ENCODE measurements around the gene TSC2. TPM values are rescaled to one million over a fixed set of nuclear protein-coding genes. Genes with fewer than 3 reads are reported as not detected.

The TSC2 gene
- total RNA-seq, 1 donor from 2014 or later = 241 TPM

DNA sequence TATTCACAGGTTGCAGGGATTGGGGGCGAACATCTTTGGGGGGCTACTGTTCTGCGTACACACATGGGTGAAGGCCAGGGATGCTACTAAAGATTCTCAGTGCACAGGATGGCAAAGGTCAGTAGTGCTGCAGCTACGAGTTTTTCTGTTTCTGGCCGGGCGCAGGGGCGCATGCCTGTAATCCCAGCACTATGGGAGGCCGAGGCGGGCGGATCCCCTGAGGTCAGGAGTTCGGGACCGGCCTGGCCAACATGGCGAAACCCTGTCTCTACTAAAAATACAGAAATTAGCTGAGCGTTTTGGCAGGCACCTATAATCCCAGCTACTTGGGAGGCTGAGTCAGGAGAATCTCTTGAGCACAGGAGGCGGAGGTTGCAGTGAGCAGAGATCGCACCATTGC, 34.3 kb upstream of the TSC2 start:
- peaks cover 9% of the 10 kb centered on the region for H3K4me1 Mint-ChIP-seq (ENCODE audit: low read depth)
- H3K4me3 Mint-ChIP-seq (ENCODE audit: low read depth) = no peak overlapping the region
- no peak overlapping the region for H3K27ac Mint-ChIP-seq
- H3K27me3 Mint-ChIP-seq = peaks cover 11% of the 10 kb centered on the region
- H3K36me3 Mint-ChIP-seq (ENCODE audit: insufficient read depth) = no peaks in the 10 kb centered on the region
- H3K9me3 Mint-ChIP-seq (ENCODE audit: low read depth) = no peaks in the 10 kb centered on the region
- TF ChIP-seq, protein P1, sequence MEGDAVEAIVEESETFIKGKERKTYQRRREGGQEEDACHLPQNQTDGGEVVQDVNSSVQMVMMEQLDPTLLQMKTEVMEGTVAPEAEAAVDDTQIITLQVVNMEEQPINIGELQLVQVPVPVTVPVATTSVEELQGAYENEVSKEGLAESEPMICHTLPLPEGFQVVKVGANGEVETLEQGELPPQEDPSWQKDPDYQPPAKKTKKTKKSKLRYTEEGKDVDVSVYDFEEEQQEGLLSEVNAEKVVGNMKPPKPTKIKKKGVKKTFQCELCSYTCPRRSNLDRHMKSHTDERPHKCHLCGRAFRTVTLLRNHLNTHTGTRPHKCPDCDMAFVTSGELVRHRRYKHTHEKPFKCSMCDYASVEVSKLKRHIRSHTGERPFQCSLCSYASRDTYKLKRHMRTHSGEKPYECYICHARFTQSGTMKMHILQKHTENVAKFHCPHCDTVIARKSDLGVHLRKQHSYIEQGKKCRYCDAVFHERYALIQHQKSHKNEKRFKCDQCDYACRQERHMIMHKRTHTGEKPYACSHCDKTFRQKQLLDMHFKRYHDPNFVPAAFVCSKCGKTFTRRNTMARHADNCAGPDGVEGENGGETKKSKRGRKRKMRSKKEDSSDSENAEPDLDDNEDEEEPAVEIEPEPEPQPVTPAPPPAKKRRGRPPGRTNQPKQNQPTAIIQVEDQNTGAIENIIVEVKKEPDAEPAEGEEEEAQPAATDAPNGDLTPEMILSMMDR (IDR thresholded peaks at IDR 0.05; ENCODE audit: unreplicated experiment) = no peak
- no peak for DNase-seq (ENCODE audit: low spot score, unreplicated experiment)

DNA sequence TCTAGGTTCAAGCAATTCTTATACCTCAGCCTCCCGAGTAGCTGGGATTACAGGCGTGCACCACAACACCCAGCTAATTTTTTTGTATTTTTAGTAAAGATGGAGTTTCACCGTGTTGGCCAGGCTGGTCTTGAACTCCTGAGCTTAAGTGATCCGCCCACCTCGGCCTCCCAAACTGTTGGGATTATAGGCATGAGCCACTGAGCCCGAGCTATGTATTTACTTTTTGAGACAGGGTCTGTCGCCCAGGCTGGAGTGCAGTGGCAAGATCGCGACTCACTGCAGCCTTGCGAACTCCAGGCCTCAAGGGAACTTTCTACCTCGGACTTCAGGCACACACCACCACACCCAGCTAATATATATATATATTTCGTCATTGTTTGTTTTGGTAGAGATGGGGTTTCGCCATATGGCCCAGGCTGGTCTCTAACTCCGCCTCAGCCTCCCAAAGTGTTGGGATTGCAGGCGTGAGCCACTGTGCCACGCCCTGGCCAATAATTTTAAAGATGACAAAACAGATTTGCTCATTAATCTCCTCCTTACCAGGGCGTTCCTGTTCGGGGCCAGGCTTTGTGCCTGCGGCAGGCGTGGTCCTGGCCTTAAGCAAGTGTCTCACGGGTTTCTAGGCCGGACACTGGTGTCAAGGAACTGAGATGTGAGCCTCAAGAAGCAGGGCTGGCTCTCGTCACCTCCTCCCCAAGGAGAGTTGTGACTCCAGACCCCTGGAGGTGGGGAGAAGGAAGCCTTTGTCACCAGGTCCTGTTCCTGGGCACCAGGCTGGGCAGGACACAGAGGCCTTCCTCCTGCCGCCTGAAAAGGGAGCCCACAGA, 32.5 kb upstream of the TSC2 start:
- H3K9me3 Mint-ChIP-seq (ENCODE audit: low read depth) = no peaks in the 10 kb centered on the region
- no peak for DNase-seq (ENCODE audit: low spot score, unreplicated experiment)
- no peak overlapping the region for H3K4me3 Mint-ChIP-seq (ENCODE audit: low read depth)
- peaks cover 19% of the 10 kb centered on the region for H3K27me3 Mint-ChIP-seq
- TF ChIP-seq, protein P1 (IDR thresholded peaks at IDR 0.05; ENCODE audit: unreplicated experiment) = no peak
- no peaks in the 10 kb centered on the region for H3K36me3 Mint-ChIP-seq (ENCODE audit: insufficient read depth)
- peaks cover under 1% of the 10 kb centered on the region for H3K4me1 Mint-ChIP-seq (ENCODE audit: low read depth)
- H3K27ac Mint-ChIP-seq = no peak overlapping the region

DNA sequence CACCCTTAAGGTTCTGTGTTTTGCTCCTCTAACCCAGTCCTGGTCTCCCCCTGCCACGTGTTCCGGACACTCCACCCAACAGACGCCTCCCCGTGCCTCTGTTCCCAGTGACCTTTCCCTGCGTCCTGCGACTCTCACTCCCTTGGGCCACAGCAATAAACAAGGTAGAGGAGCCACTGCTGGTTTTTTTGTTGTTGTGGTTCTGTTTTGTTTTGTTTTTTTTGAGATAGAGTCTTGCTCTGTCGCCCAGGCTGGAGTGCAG, 31.9 kb upstream of the TSC2 start:
- H3K27ac Mint-ChIP-seq = no peak overlapping the region
- H3K36me3 Mint-ChIP-seq (ENCODE audit: insufficient read depth) = no peaks in the 10 kb centered on the region
- H3K27me3 Mint-ChIP-seq = peaks cover 23% of the 10 kb centered on the region
- TF ChIP-seq, protein P1 (IDR thresholded peaks at IDR 0.05; ENCODE audit: unreplicated experiment) = no peak
- H3K4me1 Mint-ChIP-seq (ENCODE audit: low read depth) = no peaks in the 10 kb centered on the region
- no peak overlapping the region for H3K4me3 Mint-ChIP-seq (ENCODE audit: low read depth)
- H3K9me3 Mint-ChIP-seq (ENCODE audit: low read depth) = no peaks in the 10 kb centered on the region
- DNase-seq (ENCODE audit: low spot score, unreplicated experiment) = no peak

DNA sequence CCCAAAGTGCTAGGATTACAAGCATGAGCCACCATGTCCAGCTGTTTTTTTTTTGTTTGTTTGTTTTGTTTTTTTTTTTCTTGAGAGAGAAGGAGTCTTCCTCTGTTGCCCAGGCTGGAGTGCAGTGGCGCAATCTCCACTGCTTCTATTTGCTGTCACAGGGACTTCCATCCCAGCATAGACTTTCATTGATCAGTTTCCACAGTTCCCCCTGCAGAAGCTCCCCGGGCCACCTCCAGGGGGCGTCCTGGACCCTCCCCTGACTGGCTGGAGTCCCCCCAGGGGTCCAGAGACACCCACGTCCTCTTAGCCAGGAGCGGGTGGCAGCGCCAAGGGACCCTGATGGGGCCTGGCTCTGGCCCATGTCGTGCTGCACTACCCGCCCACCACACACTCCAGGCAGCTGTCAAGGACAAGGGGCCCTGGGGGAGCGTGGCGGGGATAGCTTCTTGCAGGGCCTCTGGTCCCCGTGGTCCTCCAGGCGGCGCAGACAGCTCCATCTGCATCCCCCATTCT, 31.3 kb upstream of the TSC2 start:
- TF ChIP-seq, protein P1 (IDR thresholded peaks at IDR 0.05; ENCODE audit: unreplicated experiment) = peak; percentile 55
- peaks cover 25% of the 10 kb centered on the region for H3K27me3 Mint-ChIP-seq
- DNase-seq (ENCODE audit: low spot score, unreplicated experiment) = no peak

DNA sequence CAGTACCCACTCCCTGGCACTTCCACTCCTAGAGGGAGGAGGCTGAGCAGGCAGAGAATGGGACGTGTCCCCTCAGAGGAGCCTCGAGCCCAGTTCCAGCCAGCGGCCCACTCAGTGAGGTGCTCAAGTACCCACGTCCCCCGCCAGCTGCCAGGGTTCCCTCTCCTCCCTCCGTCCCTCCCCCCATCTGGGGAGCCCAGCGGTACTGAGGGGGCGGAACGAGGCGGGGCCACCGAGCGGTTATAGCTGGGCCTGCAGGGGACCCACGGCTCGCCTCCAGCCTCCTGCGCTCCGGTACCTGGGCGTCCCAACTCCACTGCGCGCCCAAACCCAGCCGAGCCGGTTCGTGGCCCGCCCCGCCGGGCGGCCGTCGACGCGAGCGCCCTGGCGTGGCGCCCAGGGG, 28.3 kb upstream of the TSC2 start, which contains the start of gene NPW:
TSS of gene NPW (plus strand) at position 268 of the 403 bp plus-strand sequence.
- H3K27me3 Mint-ChIP-seq = peaks cover 36% of the 10 kb centered on the region
- DNase-seq (ENCODE audit: low spot score, unreplicated experiment) = no peak

More for the DNA sequence above, 31.3 kb upstream of the TSC2 start:
- no peaks in the 10 kb centered on the region for H3K9me3 Mint-ChIP-seq (ENCODE audit: low read depth)
- no peak overlapping the region for H3K27ac Mint-ChIP-seq
- no peak overlapping the region for H3K4me3 Mint-ChIP-seq (ENCODE audit: low read depth)
- H3K4me1 Mint-ChIP-seq (ENCODE audit: low read depth) = no peaks in the 10 kb centered on the region
- H3K36me3 Mint-ChIP-seq (ENCODE audit: insufficient read depth) = no peaks in the 10 kb centered on the region

More for the DNA sequence above, 28.3 kb upstream of the TSC2 start, which contains the start of gene NPW:
- no peaks in the 10 kb centered on the region for H3K9me3 Mint-ChIP-seq (ENCODE audit: low read depth)
- no peak within 1 kb of the TSS for H3K27ac Mint-ChIP-seq
- TF ChIP-seq, protein P1 (IDR thresholded peaks at IDR 0.05; ENCODE audit: unreplicated experiment) = no peak
- no peaks in the 10 kb centered on the region for H3K36me3 Mint-ChIP-seq (ENCODE audit: insufficient read depth)
- H3K4me1 Mint-ChIP-seq (ENCODE audit: low read depth) = peaks cover 4% of the 10 kb centered on the region
- H3K4me3 Mint-ChIP-seq (ENCODE audit: low read depth) = peak within 1 kb of the TSS; percentile 53
